Dermis microvascular lymphatic vessel endothelial cell (primary cell): ENCODE measurements around the gene CD19. TPM values are rescaled to one million over a fixed set of nuclear protein-coding genes. Genes with fewer than 3 reads are reported as not detected.

Experiments
- DNase-seq, 2 donors: peaks; one replicate each; pipeline versions ENCODE4 v3.0.0 to v3.0.0-alpha.2; 2010; ENCODE audit warnings: low read depth in 2 of 2
- total RNA-seq: library from RNA; depleted of rRNA; stranded (reverse); fragments of >200 nt; gene quantifications from 2 replicates; pipeline ENCODE4 v1.2.1, GENCODE V29; 2014

CD19 gene
- total RNA-seq, 1 donor from 2014 or later, result not detected

DNA sequence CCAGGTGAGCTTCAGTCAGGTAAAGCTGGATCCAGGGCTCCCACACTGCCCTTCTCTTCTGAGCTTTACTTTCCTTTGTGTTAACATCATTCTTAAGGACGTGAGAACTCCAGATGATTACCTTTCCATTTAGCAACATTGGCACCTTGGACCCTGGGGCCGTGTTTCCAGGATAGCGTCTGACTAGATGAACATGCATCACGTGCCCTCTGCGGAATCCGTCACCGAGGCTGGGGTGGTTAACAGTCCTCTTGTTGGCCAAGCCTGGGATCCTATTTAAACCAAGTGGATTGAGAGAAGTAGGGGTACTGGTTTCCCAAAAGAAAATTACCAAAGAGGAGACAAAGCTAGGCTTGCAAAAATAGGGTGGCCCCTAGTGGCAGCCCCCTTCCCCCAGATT is 49.2 kb downstream of the CD19 start:
- no peak for DNase-seq

DNA sequence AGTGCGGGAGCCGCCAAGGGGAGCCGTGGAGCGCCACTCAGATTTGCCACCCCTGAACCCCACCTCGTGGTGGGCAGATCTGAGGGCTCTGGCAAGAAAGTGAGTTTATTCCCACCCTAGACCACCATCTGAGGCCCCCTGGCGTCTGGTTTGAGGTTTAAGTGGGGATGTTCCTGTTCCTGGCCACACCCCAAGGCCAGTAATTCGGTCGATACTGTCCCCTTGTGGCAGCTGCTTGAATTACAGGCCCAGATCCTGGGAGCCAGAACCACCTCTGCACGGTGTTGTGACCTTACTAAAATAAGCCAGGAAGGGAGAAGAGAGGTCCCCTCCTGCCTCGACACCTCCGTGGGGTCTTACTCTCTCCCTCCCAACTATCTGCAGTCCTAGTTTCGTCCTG is 49.7 kb downstream of the CD19 start:
- DNase-seq, result peak in 1 of 2 donors; percentile 6

DNA sequence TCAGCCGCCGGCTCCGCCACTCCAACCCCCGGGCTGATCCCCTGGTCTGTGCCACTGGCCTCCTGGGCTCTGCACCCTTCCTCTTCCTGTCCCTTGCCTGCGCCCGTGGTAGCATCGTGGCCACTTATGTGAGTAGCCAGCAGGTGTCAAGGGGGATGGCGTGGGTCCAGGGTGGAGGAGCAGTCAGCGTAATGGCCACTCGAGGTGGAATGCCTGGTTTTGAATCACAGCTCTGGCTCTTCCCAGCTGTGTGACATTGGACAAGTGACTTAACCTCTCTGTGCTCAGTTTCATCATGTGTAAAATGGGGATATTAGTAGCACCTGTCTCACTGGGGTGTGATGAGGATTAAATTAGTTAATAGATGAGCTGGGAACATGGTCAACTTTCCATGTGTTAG is 50.6 kb downstream of the CD19 start:
- DNase-seq, result no peak

DNA sequence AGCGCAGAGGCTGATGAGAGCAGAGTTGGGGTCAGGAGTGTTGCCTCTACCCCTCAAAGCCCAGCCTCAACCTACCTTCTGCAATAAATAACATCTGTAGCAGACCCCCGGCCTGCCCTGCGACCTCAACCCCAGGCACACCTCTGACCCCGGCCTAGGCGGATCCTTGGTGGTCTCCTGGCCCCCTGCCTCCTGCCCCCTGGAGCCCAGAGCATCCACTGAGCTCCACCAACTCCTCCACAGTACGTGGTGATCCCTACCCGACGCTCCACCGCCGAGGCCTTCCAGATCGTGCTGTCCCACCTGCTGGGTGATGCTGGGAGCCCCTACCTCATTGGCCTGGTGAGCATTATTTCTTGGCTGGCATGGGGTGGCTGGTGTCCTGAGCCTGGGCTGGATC is 51.2 kb downstream of the CD19 start:
- no peak for DNase-seq

DNA sequence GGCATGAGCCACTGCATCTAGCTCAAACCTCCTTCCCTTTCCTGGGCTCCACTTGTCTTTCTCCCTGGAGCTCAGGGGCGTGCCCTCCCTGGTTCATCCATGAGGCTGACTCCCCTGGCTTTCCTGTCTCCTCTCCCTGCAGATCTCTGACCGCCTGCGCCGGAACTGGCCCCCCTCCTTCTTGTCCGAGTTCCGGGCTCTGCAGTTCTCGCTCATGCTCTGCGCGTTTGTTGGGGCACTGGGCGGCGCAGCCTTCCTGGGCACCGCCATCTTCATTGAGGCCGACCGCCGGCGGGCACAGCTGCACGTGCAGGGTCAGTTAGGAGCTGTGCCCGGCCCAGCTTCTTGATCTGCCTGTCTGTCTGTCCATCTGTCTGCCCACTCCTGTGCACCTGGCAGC is 51.9 kb downstream of the CD19 start:
- no peak for DNase-seq

DNA sequence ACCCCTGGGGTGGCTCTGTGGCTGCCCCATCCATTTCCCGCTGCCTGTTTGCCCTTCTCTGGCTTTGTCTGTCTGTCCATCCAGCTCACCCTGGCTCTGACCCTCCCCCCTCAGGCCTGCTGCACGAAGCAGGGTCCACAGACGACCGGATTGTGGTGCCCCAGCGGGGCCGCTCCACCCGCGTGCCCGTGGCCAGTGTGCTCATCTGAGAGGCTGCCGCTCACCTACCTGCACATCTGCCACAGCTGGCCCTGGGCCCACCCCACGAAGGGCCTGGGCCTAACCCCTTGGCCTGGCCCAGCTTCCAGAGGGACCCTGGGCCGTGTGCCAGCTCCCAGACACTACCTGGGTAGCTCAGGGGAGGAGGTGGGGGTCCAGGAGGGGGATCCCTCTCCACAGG is 52.3 kb downstream of the CD19 start:
- DNase-seq, result no peak

DNA sequence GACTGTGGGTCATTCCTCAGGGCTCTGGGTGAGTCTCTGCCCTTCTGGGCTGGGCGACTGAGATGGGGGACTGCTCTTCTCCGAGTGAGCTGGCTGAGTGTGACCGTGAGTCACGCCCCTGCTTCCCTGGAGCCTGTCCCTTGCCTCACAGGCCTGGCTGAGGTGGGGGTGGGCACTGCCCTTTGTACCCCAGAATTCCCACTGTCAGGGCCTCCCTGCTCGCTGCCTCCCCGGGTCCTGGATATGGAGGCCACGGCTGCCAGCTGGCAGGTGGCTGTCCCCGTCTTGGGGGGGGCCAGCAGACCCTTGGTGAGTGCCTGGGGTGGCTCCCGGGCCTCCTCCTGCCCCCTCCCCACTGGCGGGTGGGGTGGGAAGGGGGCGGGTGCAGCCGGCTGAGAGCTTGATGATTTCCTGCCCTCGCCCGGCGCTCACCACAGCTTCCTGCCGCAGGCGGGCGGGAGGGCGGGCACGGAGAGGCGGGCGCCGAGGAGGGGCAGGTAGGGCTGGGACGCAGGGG is 52.9 kb downstream of the CD19 start, which contains the start of gene LAT:
Gene LAT, plus strand, starts transcription at position 434 of the 517 bp plus-strand sequence. CDS start 366 bp downstream, outside the sequence.
- peak in 1 of 2 donors; percentile 34 for DNase-seq

DNA sequence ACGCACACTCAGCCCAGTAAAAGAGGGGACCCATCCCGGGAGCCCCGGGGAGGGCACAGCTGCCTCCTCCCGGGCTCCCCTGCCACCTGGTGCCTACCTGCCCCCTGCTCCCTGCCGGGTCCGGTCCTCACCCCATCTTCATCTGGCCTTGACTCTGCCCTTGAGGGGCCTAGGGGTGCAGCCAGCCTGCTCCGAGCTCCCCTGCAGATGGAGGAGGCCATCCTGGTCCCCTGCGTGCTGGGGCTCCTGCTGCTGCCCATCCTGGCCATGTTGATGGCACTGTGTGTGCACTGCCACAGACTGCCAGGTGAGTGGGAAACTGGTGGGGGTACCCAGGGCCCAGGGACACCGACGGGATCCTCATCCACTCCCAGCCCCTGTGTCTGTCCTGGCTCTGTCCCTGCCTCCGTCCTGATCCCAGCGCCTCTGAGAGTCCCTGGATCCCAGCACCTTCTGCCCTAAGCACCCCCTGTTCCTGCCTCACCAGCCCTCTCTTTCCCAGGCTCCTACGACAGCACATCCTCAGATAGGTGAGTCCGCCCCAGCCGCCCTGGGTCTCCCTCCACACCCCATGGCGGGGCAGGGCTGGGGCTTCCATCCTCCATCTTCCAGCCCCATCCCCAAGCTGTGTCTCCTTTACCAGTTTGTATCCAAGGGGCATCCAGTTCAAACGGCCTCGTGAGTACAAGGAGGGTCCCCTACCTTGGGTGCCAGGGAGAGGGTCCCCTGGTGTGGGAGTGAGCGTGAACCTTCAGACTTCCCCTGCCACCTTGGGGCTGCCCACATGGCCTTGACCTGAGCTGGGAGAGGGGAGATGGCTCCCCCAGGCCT is 53.7 kb downstream of the CD19 start:
- DNase-seq, result no peak

DNA sequence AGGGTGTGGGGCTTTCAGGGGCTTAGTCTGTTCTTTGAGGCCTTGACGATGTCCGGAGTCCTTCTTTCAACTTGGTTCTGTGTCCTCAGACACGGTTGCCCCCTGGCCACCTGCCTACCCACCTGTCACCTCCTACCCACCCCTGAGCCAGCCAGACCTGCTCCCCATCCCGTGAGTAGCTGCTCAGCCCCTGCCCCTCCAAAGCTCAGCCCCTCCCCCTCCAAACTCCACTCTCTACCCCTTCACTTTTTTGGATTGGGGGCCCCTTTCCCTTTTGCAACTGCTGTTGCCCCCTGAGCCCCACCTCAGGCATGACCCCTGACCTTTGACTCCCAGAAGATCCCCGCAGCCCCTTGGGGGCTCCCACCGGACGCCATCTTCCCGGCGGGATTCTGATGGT is 54.3 kb downstream of the CD19 start:
- no peak for DNase-seq

DNA sequence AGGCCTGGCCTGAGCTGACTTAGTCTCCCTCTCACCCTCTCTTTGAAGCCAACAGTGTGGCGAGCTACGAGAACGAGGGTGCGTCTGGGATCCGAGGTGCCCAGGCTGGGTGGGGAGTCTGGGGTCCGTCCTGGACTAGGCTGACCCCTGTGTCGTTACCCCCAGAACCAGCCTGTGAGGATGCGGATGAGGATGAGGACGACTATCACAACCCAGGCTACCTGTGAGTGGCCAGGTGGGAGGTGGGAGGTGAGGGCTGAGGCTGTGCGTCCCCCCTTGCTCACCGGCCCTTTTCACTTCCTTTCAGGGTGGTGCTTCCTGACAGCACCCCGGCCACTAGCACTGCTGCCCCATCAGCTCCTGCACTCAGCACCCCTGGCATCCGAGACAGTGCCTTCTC is 54.7 kb downstream of the CD19 start:
- DNase-seq, result no peak

DNA sequence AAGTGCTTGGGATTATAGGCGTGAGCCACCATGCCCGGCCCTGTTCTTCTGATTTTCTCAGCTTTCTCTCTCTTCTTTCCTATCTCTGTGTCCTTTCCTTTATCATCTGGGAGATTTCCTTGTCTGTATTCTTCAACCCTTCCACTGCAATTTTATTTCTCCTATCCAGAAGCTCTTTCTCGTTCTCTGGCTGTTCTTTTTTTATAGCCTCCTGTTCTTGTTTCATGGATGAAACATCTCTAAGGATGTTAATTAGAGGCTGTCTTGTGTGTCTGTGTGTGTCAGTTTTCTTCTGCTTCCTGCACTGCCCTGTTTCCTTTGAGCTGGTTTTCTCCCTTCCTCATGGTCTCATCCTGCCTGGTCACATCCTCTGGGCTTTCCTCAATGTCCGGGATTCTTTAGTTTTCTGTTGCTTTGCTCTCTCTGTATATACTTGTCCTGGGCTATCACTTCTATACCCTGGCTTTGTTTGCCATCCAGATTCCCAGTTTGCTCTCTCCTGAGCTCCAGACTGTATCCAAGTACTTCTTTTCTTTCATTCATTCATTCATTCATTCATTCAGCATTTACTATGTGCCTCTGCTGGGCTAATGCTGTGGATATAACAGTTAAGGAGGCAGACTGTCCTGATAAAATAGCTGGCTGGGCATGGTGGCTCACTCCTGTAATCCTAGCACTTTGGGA is 55.5 kb downstream of the CD19 start:
- no peak for DNase-seq

Other genes starting within 250 kb of the CD19 start
- gene EIF3C, start 220.5 kb upstream of the CD19 start, total RNA-seq, result 255 and 283 TPM in 2 replicates
- gene NPIPB9, start 180.2 kb upstream of the CD19 start, total RNA-seq, result 0.77 and 1.3 TPM in 2 replicates
- 16.4 and 31.0 TPM in 2 replicates for gene ATXN2L, start 109.0 kb upstream of the CD19 start, total RNA-seq
- 109 and 118 TPM in 2 replicates for gene TUFM, start 85.6 kb upstream of the CD19 start, total RNA-seq
- 7.4 and 8.9 TPM in 2 replicates for gene SH2B1, start 68.1 kb upstream of the CD19 start, total RNA-seq
- gene ATP2A1, start 53.5 kb upstream of the CD19 start, total RNA-seq, result 0.13 and 0.25 TPM in 2 replicates
- 31.5 and 39.3 TPM in 2 replicates for gene RABEP2, start 6.7 kb upstream of the CD19 start, total RNA-seq
- 18.5 and 25.4 TPM in 2 replicates for gene NFATC2IP, start 19.0 kb downstream of the CD19 start, total RNA-seq
- gene SPNS1, start 42.8 kb downstream of the CD19 start, total RNA-seq, result 20.8 and 38.9 TPM in 2 replicates
- 0.26 and 0.51 TPM in 2 replicates for gene LAT, start 53.1 kb downstream of the CD19 start, total RNA-seq